HTR-8/SVneo (cell line): ENCODE results near the gene TMEM161B.
"Not testable (repeated sequence)": the region's sequence is repeated elsewhere in the genome, so short reads cannot be mapped to it uniquely, and the experiment has no call there.

ENCODE experiments used
- DNase-seq: peaks from one replicate; pipeline ENCODE4 v3.0.0; 2011; ENCODE audit warnings: low spot score, mixed read lengths; ENCODE audit not compliant: insufficient read length
- FAIRE-seq: peaks from 2 replicates; lab custom pipeline; 2011; peaks lifted over from hg19 to GRCh38; lab: Jason Lieb, UNC

Gene TMEM161B

DNA sequence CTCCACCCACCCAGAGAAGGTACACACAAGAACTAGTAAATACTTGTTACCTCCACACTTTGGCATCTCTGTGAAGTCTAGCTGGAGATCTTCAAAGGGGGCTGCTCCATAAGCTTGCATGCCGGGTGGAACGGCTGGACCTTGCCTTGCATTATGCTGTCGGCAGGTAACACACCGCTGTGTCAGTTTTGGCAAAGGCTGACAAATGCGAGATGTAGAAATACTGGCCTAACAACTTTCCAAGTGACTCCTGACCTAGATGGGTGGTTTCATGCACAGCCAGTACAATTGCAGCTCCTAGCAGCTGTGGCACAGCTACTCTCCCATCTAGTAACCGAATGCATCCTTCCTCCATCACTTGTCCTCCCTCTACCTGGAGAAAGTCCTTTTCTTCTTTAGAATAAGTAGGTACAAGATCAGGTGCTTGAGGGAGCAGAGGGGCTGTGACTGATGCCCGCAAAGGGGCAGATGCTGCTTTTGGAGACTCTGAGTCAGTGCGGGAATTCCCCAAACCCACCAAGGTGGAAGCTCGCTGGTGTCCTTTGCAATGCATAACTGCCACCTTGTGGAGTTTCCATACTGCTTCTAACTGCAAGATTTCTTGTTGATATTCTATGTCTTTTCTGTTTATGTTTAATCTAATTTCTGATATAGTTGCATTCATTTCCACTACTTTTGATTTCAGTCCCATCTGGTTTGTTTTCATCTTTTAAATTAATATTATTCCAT, 78.4 kb downstream of the TMEM161B start:
- FAIRE-seq (no peak), DNase-seq (no peak)

DNA sequence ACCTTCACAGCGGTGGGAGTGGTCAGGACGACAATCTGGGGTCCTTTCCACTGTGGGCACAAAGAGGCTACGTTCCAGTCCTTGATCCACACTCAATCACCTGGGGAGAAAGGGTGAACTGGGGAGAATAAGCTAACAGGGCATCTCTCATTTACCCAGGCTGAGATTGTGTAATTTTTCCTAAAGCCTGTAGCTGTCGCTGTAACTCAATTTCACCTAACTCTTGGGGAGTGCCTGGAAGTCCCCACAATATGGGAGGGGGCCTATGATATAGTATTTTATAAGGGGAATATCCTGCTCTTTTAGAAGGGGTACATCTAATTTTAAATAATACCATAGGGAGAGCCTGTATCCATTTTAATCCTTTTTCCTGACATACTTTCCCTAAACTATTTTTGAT, 79.2 kb downstream of the TMEM161B start:
- not testable (repeated sequence) for FAIRE-seq

DNA sequence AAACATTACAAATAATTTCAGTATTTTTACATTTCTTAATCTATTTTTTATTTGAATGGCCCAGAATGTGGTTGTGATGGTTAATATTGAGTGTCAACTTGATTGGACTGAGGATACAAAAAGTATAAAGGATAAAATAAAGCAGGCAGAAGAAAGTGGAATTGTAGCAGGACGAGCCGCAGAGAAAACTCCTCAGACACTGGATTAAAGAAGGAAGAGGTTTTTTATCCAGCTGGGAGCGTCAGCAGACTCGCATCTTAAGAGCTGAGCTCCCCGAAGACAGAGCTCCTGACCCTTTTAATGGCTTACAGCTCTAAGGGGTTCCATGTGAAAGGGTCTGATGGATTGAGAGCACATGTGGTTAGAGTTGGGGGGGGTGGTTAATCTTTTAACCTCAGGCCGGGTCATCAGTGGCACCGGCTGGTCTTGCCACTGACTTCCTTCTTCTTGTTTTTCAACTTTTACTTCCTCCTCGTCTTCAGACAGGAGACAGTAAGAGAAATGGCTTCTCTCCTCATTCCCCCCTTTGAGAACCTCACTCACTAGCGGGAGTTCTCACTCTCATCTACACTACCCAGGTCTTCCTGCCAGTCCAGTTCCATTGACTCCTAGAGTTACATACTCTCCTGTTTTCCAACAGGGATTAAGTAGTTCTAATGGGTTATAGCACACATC, 80.0 kb downstream of the TMEM161B start:
- DNase-seq (no peak), FAIRE-seq (no peak)

More for the DNA sequence above, 79.2 kb downstream of the TMEM161B start:
- not testable (repeated sequence) for DNase-seq

DNA sequence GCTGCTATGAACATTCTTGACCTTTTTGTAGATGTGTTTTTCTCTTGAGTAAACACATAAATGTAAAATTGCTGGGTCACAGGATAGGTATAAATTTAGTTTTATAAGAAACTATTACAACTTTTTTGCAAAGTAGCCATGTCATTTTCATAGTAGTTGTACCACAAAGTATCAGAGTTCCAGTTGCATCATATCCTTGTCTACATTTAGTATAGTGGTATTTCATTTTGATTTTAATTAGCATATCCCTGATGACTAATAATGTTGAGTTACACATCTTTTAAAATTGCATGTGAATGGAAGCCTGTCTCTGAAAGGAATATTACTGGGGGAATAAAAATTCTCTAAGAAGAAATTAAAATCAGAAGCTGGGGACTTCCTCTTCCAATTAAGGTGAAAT, 85.4 kb downstream of the TMEM161B start:
- DNase-seq (no peak), FAIRE-seq (no peak)

DNA sequence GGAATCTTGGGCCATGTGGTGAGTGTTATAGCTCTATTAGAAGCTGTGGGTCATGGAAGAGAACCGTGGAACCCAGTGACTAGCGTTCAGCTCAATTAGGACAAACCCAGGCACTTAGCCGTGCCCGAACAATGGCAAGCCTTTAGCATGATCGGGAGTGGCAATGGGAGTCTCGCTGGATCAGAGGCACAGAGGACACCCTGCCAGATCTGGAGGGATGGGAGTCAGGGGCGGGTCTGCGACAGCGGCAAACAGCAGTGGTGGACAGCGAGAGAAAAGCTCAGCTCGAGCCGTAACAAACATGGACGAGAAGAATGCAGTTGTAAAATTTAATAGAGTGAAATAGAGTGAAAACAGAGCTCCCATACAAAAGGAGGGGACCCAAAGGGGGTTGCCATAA, 91.2 kb downstream of the TMEM161B start:
- not testable (repeated sequence) for DNase-seq, FAIRE-seq

DNA sequence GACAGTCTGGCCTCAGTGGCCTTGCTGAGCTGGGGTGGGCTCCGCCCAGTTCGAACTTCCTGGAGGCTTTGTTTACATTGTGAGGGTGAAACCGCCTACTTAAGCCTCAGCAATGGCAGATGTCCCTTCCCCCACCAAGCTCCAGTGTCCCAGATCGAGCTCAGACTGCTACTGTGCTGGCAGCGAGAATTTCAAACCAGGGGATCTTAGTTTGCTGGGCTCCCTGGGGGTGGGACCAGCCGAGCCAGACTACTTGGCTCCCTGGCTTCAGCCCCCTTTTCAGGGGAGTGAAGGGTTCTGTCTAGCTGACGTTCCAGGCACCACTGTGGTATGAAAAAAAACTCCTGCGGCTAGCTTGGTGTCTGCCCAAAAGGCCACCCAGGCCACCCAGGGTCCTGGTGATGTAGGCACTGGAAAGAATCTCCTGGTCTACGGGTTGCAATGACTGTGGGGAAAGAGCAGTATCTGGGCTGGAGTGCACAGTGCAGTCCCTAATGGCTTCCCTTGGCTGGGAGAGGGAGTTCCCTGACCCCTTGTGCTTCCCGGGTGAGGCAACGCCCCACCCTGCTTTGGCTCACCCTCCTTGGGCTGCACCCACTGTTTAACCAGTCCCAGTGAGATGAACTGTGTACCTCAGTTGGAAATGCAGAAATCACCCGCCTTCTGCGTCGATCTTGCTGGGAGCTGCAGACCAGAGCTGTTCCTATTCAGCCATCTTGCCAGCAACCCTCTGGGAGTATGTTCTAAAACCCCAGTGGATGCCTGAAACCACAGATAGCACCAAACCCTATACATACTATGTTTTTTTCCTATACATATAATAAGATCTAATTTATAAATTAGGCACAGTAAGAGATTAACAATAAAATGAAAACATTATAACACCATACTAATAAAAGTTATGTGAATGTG, 95.5 kb downstream of the TMEM161B start:
- DNase-seq (no peak), FAIRE-seq (no peak)

DNA sequence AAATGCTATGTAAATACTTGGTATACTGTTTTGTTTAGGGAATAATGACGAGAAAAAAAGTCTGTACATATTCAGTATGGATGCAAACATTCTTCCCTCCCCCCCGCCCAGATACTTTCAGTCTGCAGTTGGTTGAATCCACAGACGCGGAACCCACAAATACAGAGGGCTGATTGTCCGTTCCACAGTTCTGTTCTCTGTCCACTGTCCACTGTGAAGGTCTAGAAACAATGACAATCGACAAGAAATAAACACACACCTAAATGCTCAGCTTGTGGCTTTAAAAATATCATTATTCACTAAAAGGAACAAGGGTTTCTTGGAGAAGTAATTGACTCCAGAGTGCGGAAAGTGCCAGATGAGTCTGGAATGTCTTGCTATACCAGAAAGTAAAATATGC, 109.1 kb downstream of the TMEM161B start:
- FAIRE-seq (no peak), DNase-seq (no peak)

DNA sequence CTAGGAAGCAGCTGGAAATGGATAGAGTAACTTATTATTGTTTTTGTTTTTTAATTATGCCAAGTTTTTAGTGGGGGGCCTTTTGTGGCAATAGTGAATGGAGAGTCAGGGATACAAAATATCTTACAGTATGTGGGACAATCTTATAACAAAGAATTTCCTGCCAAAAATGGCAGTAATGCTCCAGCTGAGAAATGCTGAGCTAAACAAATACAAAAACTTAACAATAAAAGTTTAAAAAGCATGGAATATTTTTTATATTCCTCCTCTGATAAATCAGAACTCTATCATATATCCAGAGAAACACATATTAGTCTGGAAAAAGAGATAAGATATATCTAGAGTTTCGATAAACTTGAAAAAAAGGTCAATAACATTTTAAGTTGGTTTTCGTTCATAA, 110.6 kb downstream of the TMEM161B start:
- FAIRE-seq = no peak
- no peak for DNase-seq

DNA sequence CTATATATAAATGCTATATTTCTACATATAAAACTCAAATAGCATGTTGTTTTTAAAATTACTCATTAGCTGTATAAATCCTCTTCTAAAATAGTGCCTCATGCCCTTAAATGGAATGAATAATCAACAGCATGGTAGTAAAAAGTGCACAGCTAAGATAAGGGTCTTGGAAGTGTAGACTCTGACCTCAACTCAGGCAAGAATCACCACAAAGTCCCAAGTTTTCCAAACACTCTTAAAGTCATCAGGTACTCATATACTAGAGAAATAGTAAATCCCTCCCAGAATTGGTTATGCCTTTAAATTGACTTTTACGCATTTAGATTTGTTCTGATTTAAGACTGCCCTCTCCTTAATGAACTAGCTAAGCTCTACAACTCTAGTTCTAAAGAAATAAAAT, 113.8 kb downstream of the TMEM161B start:
- FAIRE-seq (no peak), DNase-seq (no peak)

DNA sequence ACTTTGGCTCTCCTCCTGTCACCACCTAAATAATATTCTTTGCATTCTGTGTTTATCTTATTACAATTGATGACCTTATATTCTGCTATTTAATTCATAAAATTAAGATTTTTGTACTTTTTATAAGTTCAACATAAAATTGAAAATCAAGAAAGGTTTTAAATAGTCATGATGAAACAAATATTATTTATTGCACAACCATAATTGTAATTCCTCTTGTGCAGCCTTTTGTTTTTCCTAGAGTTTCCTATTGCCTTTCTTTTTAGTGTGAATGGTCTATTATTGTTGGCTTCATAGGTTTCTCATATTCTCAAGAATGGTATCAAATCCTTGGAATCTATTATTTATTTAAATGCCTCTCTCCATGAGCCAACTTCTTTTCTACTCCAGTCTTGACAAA, 117.9 kb downstream of the TMEM161B start:
- DNase-seq = no peak
- FAIRE-seq = no peak

DNA sequence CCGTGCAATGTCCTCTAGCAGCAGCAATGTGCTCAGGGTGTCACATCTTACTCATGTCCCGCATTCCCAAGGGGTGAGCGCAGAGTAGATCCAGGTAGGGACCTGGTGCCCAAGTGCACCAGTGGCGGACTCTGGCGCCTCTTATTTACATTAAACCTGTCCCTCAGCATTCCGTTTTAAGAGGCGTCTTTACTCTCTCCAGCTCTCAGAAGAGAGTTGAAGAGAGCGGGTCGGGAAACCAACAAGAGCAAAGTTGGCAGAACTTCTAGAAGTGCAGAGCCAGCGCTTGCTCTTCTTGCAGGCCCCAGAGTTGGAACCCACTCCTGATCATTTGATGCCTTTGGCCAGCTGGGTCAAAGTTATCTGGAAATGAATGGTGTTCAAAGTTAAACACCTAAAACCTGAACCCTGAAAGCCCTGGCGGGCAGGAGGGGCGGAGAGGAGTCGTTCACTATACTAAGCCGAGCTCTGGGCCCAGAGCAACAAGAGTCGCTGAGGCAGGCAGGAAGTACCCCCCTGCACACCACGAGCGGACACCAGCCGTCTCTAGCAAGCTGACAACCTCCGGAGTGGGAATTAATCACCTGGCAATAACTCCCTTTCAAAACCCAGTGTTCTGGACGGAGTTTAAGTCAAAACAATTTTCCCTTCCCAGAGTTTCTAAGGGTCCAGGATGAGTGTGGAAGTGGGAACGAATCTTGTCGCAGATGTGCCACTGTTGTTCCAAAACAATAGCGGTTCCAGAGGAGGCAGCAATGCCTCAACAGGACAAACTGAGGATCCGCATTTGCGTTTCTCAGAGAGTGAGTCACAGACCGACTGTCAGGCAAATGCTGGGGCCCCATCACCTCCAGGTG, 122.8 kb downstream of the TMEM161B start:
- FAIRE-seq = no peak

DNA sequence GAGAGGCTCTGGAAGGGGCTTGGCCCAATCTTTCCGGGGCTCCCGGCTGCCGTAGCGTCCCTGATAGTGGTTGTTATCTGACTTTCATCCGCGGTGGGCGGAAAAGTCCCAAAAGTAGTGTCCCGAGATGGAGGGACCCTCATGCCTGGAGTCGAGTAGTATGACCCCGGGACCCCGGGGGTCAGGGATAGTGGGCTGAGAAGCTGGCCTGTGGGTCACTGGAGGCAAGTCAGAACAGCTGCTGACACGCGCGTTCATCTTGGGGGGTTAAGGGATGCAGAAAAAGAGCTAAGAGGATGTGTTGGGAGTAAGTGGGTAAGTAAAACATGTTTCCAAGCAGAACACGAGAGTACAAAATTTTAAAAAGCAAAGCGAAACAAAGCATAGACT, 123.4 kb downstream of the TMEM161B start:
- FAIRE-seq (no peak), DNase-seq (no peak)

More for the DNA sequence above, 122.8 kb downstream of the TMEM161B start:
- no peak for DNase-seq
